ENCODE results near the gene PITX2. TPM values are rescaled to one million over a fixed set of nuclear protein-coding genes. Genes with fewer than 3 reads are reported as not detected.

The PITX2 gene
- total RNA-seq, 2 experiments from 2014 or later: not detected

DNA sequence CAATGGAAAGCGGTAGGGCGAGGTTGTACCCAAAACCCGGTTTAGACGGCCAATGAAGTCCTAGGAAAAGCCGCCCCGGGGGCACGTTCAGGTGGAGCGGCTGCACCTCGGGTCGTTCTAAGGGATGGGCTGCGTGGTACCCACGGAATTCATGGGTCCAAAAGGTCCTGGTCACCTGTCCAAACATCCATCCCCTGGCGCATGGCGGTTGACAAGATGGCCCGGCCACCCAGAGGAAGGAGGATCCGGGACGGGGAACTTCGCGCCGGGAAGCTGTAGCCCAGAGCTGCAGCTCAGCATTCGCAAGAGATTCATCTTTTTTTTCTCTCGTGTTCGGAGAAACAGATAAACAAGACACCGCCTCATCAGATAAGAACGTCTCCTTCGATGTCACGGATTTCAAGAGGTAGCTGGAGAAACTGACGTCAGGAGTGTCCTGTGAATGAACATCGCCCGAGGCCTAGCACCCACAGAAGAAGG, 10.9 kb downstream of the PITX2 start:
- Mint-ChIP-seq H3K4me1 (ENCODE audit: low read depth) (no peaks in the 10 kb centered on the region), H3K27ac (no peak overlapping the region), H3K9me3 (ENCODE audit: insufficient read depth) (no peaks in the 10 kb centered on the region), H3K36me3 (ENCODE audit: low read depth) (peaks cover 4% of the 10 kb centered on the region), H3K4me3 (no peak overlapping the region), H3K27me3 (ENCODE audit: low read depth) (peaks cover 76% of the 10 kb centered on the region)
- no peak for ATAC-seq
- CTCF ChIA-PET: interaction anchor here (1.2 kb wide), 1 partner anchor 12 kb away, joined by 4 read pairs; no protein-coding TSS in a partner anchor
- POLR2A ChIA-PET: interaction anchor here (0.6 to 1.4 kb wide), 2 partner anchors 9 to 1686 kb away, joined by 3 to 5 read pairs; no protein-coding TSS in a partner anchor
- no peak for DNase-seq

DNA sequence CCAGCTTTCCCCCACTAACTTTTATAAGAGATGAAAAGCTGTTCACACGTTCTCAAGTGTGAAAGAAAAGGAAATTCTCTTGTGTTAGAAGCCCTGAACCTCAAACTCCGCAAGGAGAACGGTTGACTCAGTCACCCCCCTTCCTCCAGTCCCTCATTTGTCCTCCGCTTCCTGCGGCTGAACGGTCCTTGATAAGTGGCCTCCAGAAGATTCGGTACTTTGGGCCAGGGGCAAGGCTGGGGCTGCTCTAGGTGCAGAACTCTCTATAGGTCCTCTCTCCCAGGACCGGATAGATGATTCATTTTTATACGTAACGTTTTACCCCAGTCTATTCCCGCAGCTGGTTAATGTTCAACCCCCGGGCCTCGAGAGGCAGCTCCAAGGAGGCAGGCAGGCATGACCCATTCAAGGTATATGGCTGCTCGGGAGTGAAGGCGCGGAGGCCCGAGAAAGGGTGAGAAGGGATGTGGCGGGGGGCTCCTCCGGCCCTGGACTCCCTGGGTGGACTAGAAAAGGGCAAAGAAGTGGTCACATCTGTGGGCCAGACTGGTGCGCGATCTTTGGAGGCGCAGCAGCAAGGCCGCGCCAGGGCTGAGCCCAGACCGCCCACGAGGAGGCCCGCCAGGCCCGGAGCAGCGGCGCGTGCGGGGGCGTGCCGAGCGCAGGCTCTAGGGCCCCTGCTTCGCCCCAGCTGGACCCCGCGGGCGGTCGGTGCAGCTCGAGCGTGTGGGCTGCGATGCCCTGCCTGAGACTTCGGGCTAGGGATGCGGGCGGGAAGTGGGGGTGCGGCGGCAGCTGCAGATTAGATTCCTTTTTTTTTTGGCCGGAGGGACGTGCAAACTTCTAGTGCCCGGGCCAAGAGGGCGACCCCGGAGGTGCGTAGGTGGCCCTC, 11.7 kb downstream of the PITX2 start:
- POLR2A ChIA-PET: interaction anchor here (1.4 kb wide), 1 partner anchor 10 kb away, joined by 5 read pairs; no protein-coding TSS in a partner anchor
- Mint-ChIP-seq H3K4me3 (no peak overlapping the region), H3K4me1 (ENCODE audit: low read depth) (no peaks in the 10 kb centered on the region), H3K36me3 (ENCODE audit: low read depth) (peaks cover 4% of the 10 kb centered on the region), H3K27ac (no peak overlapping the region), H3K9me3 (ENCODE audit: insufficient read depth) (no peaks in the 10 kb centered on the region), H3K27me3 (ENCODE audit: low read depth) (peaks cover 68% of the 10 kb centered on the region)
- ATAC-seq: no peak
- CTCF ChIA-PET: no interaction called here
- DNase-seq: no peak

DNA sequence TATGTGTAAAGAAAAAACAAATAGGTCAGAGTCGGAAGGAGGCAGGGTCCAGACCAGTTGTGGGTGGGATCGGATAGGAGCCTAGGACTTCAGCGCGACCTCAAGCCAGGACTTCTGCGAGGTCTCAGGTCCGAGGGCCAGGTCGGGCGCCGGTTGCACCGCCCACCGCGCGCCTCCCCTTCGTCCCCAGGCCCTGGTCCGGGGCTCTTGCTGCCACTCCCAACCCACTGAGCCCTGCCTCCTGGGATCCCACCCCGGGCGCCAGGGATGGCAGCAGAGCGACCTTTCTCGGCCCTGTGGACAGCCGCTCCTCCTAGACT, 12.3 kb downstream of the PITX2 start:
- Mint-ChIP-seq H3K4me1 (ENCODE audit: low read depth) (no peaks in the 10 kb centered on the region), H3K27ac (no peak overlapping the region), H3K4me3 (no peak overlapping the region), H3K36me3 (ENCODE audit: low read depth) (peaks cover 4% of the 10 kb centered on the region), H3K9me3 (ENCODE audit: insufficient read depth) (no peaks in the 10 kb centered on the region), H3K27me3 (ENCODE audit: low read depth) (peaks cover 62% of the 10 kb centered on the region)
- ATAC-seq (no peak), DNase-seq (no peak)
- ChIA-PET POLR2A (interaction anchor here (1.4 kb wide), 1 partner anchor 11 kb away, joined by 5 read pairs; no protein-coding TSS in a partner anchor), CTCF (no interaction called here)

DNA sequence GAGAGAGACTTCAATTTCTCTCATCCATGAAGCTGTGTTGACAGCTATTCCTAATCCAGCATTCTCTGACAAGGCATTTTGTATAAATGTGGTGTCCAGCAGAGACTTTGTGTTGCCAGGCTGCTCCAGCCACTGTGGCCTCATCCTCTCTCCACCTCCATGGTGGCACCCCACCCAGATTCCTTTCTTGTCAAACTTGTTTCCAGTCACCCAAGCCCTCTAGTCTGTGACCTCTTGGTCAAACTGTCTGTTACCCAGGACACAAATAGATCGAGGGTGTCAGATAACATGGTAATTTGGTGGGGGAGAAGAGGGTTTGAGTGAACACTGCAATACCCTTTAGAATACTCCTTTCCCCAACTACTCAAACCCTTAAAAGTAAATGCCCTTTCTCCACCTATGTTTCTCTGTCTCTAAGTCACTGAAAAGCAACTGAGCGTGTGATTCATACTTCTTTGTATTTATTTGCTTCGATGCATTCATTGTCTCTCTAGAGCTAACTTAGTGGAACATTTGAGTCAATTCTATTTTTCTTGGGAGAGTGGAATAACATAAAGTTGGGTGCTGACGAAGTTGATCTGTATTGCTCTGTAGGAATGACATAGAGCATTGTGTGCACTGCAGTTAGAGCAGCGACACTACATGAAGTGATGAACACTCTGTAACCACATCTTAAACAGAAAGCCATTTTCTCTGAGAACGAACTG, 13.7 kb downstream of the PITX2 start:
- ChIA-PET CTCF (no interaction called here), POLR2A (no interaction called here)
- ATAC-seq (no peak), DNase-seq (no peak)
- no peaks in the 10 kb centered on the region for H3K36me3 Mint-ChIP-seq (ENCODE audit: low read depth)
- H3K9me3 Mint-ChIP-seq (ENCODE audit: insufficient read depth): no peaks in the 10 kb centered on the region
- H3K27ac Mint-ChIP-seq: no peak overlapping the region
- H3K4me3 Mint-ChIP-seq: no peak overlapping the region
- no peaks in the 10 kb centered on the region for H3K4me1 Mint-ChIP-seq (ENCODE audit: low read depth)
- peaks cover 52% of the 10 kb centered on the region for H3K27me3 Mint-ChIP-seq (ENCODE audit: low read depth)

DNA sequence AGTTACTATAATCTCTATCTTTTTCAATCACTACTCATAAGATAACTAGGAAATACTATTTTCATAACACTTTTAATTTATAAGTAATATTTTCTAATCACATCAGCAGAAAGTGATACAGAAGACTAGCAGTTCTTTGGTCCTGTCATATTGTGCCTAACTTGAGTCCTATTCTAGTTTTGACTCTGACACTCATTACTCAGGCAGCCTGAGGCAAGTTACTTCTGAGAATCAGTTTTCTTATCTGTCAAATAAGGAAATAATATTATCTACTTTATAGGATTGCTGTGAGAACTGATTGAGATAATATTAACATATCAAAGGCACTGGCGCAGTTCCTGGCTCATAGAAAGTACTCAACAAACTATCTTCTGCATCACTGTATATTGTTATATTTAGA, 17.8 kb downstream of the PITX2 start:
- Mint-ChIP-seq H3K36me3 (ENCODE audit: low read depth) (no peaks in the 10 kb centered on the region), H3K4me3 (no peak overlapping the region), H3K27me3 (ENCODE audit: low read depth) (peaks cover 20% of the 10 kb centered on the region), H3K4me1 (ENCODE audit: low read depth) (no peaks in the 10 kb centered on the region), H3K9me3 (ENCODE audit: insufficient read depth) (no peaks in the 10 kb centered on the region), H3K27ac (no peak overlapping the region)
- CTCF ChIA-PET: no interaction called here
- DNase-seq: no peak
- no peak for ATAC-seq
- POLR2A ChIA-PET: no interaction called here

DNA sequence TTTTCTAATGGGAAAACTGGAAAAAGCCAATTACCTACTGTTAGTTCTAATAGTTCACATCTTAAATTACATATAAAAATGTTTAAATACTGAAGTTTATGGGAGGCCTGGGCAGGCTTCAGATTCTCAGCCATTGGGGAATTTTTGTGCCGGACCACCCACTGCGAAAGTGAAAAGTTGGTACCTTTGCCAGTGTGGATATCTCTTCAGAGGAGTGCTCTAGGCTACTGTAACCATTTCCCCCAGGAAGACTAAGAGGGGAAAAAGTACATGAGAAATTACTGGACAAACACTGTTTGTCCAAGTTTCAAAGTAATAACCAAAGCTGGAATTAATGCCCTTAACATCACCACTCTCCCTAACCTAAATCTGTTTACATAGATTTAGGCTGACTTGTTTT, 20.8 kb downstream of the PITX2 start:
- Mint-ChIP-seq H3K36me3 (ENCODE audit: low read depth) (no peaks in the 10 kb centered on the region), H3K27me3 (ENCODE audit: low read depth) (peaks cover 3% of the 10 kb centered on the region), H3K27ac (no peak overlapping the region), H3K9me3 (ENCODE audit: insufficient read depth) (no peaks in the 10 kb centered on the region), H3K4me3 (no peak overlapping the region), H3K4me1 (ENCODE audit: low read depth) (no peaks in the 10 kb centered on the region)
- CTCF ChIA-PET: no interaction called here
- POLR2A ChIA-PET: no interaction called here
- ATAC-seq (no peak), DNase-seq (no peak)

DNA sequence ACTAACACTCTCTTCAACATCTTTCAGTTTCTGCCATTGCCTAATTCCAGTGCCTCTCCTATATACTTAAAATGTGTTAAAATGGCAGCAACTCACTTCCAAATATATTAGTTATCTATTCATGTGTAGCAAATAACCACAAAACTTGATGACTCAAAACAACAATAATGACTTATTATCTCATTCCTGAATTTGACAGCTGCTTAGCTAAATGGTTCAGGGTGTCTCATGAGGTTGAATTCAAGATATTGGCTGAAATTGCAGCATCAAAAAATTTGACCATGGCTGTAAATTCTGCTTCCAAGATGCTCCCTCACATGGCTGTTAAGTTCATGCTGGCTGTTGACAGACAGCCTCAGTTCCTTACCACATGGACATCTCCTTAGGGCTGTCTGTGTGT, 25.3 kb downstream of the PITX2 start:
- ChIA-PET POLR2A (no interaction called here), CTCF (no interaction called here)
- no peak overlapping the region for H3K27ac Mint-ChIP-seq
- DNase-seq: no peak
- ATAC-seq: no peak
- H3K36me3 Mint-ChIP-seq (ENCODE audit: low read depth): no peaks in the 10 kb centered on the region
- no peak overlapping the region for H3K4me3 Mint-ChIP-seq
- H3K27me3 Mint-ChIP-seq (ENCODE audit: low read depth): peaks cover 3% of the 10 kb centered on the region
- H3K4me1 Mint-ChIP-seq (ENCODE audit: low read depth): no peaks in the 10 kb centered on the region
- H3K9me3 Mint-ChIP-seq (ENCODE audit: insufficient read depth): no peaks in the 10 kb centered on the region

DNA sequence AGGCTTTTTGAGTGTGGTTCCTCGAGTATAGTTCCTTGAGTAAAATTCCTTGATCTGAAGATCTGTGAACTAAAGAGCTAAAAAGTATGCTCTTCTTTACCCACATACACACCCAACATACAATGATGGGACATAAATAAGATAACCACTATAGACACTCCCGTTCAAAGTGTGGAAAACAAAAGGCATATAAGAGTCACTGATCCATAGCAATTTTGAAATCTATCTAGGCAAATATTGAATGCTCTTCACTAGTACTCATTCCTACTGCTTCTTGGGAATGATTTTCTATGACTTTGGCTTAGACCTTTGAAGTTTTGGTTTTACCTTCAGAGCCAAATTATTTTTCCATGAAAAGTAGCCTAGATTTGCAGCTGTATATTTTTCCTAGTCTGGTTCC, 26.4 kb downstream of the PITX2 start:
- no peak overlapping the region for H3K4me3 Mint-ChIP-seq
- H3K27me3 Mint-ChIP-seq (ENCODE audit: low read depth): peaks cover 3% of the 10 kb centered on the region
- DNase-seq (no peak), ATAC-seq (no peak)
- H3K27ac Mint-ChIP-seq: no peak overlapping the region
- ChIA-PET POLR2A (no interaction called here), CTCF (no interaction called here)
- H3K9me3 Mint-ChIP-seq (ENCODE audit: insufficient read depth): no peaks in the 10 kb centered on the region
- H3K4me1 Mint-ChIP-seq (ENCODE audit: low read depth): no peaks in the 10 kb centered on the region
- no peaks in the 10 kb centered on the region for H3K36me3 Mint-ChIP-seq (ENCODE audit: low read depth)

DNA sequence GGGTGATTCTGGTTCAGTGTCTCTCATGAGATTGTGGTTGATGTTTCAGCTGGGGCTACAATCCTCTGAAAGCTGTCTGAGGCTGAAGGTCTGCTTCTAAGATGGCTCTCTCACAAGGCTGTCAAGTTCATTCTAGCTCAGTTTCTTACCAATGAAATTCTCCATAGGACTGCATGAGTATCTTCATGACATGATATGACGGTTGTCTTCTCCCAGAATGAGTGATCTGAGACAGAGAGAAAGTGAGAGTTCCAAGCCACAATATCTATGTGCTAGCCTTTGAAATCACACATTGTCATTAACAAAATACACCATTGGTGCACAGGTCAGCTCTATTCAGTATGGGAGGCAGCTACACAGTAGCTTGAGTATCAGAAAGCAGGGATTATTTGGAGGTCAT, 27.3 kb downstream of the PITX2 start:
- no peak for DNase-seq
- no peaks in the 10 kb centered on the region for H3K36me3 Mint-ChIP-seq (ENCODE audit: low read depth)
- ChIA-PET CTCF (no interaction called here), POLR2A (no interaction called here)
- ATAC-seq: no peak
- no peak overlapping the region for H3K4me3 Mint-ChIP-seq
- no peak overlapping the region for H3K27ac Mint-ChIP-seq
- no peaks in the 10 kb centered on the region for H3K4me1 Mint-ChIP-seq (ENCODE audit: low read depth)
- peaks cover 3% of the 10 kb centered on the region for H3K27me3 Mint-ChIP-seq (ENCODE audit: low read depth)
- H3K9me3 Mint-ChIP-seq (ENCODE audit: insufficient read depth): no peaks in the 10 kb centered on the region

DNA sequence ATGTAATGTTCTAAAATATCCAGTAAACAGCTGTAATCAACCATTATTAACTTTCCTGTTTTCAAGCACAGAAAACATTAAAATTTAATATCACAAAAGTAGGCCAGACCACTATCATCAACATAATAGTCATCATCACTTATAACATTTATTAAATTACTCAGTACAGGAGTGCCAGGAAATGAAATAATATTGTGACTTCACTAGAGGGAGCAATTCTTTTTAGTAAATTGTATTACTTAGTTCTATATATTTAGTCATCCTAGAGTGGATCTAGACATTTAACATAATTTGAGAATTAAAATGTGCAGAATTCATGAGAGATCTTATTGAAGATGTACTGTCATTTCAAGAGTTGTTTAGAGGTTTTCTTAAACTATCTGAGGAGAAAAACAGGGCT, 33.6 kb downstream of the PITX2 start:
- Mint-ChIP-seq H3K27ac (no peak overlapping the region), H3K9me3 (ENCODE audit: insufficient read depth) (no peaks in the 10 kb centered on the region), H3K4me3 (no peak overlapping the region), H3K36me3 (ENCODE audit: low read depth) (no peaks in the 10 kb centered on the region), H3K27me3 (ENCODE audit: low read depth) (no peaks in the 10 kb centered on the region), H3K4me1 (ENCODE audit: low read depth) (no peaks in the 10 kb centered on the region)
- DNase-seq (no peak), ATAC-seq (no peak)
- POLR2A ChIA-PET: no interaction called here
- CTCF ChIA-PET: interaction anchor here (0.6 kb wide), 1 partner anchor 216 kb away, joined by 6 read pairs; no protein-coding TSS in a partner anchor

DNA sequence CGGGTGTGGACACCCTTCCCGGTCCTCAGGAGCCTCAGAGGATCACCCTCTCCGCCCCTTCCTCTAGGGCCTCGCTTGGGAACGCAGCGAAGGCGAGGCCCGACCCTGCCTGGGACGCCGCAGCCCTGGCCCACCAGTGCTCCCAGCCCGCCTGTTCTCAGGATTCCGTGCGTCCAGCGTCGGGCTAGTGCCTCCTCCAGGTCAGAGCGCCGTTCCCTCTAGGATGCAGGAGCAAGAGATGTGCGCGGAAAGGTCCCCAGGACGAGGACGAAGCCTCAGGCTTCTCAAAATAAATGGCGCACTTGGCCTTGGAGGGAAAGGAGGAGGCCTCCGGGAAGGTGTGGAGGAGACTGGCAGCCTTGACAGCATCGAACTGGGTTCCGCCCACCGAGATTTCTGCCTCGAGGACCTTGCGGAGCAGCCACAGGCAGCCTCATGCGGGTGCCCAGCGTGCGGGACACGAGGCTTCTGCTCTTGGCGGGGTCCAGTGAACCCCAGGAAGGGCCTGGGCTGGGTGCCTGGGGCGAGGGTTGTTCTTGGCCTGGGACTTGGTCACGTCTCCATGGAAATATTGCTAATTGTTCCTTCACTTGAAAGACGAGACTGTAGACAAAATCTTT, 35.1 kb downstream of the PITX2 start:
- DNase-seq (no peak), ATAC-seq (no peak)
- Mint-ChIP-seq H3K4me1 (ENCODE audit: low read depth) (no peaks in the 10 kb centered on the region), H3K9me3 (ENCODE audit: insufficient read depth) (no peaks in the 10 kb centered on the region), H3K36me3 (ENCODE audit: low read depth) (no peaks in the 10 kb centered on the region), H3K27ac (no peak overlapping the region), H3K27me3 (ENCODE audit: low read depth) (no peaks in the 10 kb centered on the region), H3K4me3 (no peak overlapping the region)
- ChIA-PET POLR2A (no interaction called here), CTCF (no interaction called here)
